Esophagus squamous epithelium (tissue), 5 donors: Measurements from ENCODE around the gene GET4. TPM values are rescaled to one million over a fixed set of nuclear protein-coding genes. Genes with fewer than 3 reads are reported as not detected.

Experiments
- DNase-seq: peaks from one replicate; lab custom pipeline; 2025; lab: John Stamatoyannopoulos, UW
- H3K27ac ChIP-seq, 4 donors: fragments of 200-600 bp; sonication (generic); one replicate each; pipeline ENCODE4 v1.5.1; 2016 to 2019; ENCODE audit warnings: mild to moderate bottlenecking in 1 of 4
- H3K27me3 ChIP-seq, 4 donors: fragments of 200-600 bp; sonication (generic); 1 replicate in 3 of 4; 2 replicates in 1 of 4; pipeline versions ENCODE4 v1.5.1 to v1.6.0; 2017 to 2021; ENCODE audit warnings: antibody characterized with exemption in 1 of 4
- H3K36me3 ChIP-seq, 3 donors: fragments of 200-600 bp; sonication (generic); one replicate each; pipeline ENCODE4 v1.5.1; 2016 to 2019
- H3K4me1 ChIP-seq, 3 donors: fragments of 200-600 bp; sonication (generic); one replicate each; pipeline ENCODE4 v1.5.1; 2017 to 2019
- H3K4me3 ChIP-seq, 4 donors: fragments of 200-600 bp; sonication (generic); 1 replicate in 3 of 4; 2 replicates in 1 of 4; pipeline ENCODE4 v1.5.1; 2016 to 2019; ENCODE audit warnings: mild to moderate bottlenecking in 2 of 4, moderate library complexity in 1 of 4
- H3K9me3 ChIP-seq, 3 donors: fragments of 200-600 bp; sonication (generic); one replicate each; pipeline ENCODE4 v1.5.1; 2016 to 2019
- POLR2A ChIP-seq, 4 donors: fragments of 450-650 bp; IDR thresholded peaks; one replicate each; pipeline ENCODE4 v1.6.1; 2017; ENCODE audit warnings: antibody characterized with exemption in 4 of 4, mild to moderate bottlenecking in 4 of 4, moderate library complexity in 3 of 4
- WGBS, 2 donors: methylation state at CpG; one replicate each; pipeline ENCODE4 v1.1.5; 2018; 5-methylcytosine and 5-hydroxymethylcytosine counted together
- intact Hi-C: fragments of 100-400 bp; cut with DNase I; formaldehyde crosslinking; loops from one replicate; pipeline ENCODE4 v1.15.0; 2022
- total RNA-seq, 4 donors: library from RNA; depleted of rRNA; stranded (reverse); fragments of >200 nt; gene quantifications; one replicate each; pipeline ENCODE4 v1.1.0, GENCODE V29; 2016
- TF ChIP-seq, protein P1 (sequence below), 6 experiments: fragments of 450-650 bp in 4 of 6; fragments of 200-600 bp in 2 of 6; sonication (generic) in 2 of 6; IDR thresholded peaks; one replicate each; pipeline ENCODE4 v1.5.1; 2016 to 2019; ENCODE audit warnings: antibody characterized with exemption in 6 of 6, mild to moderate bottlenecking in 4 of 6, moderate library complexity in 4 of 6
- donor health status: DM: yes; HTN: yes; CAD: no.

GET4 gene, protein sequence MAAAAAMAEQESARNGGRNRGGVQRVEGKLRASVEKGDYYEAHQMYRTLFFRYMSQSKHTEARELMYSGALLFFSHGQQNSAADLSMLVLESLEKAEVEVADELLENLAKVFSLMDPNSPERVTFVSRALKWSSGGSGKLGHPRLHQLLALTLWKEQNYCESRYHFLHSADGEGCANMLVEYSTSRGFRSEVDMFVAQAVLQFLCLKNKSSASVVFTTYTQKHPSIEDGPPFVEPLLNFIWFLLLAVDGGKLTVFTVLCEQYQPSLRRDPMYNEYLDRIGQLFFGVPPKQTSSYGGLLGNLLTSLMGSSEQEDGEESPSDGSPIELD
- total RNA-seq, result 10 to 100 TPM; 22.3 to 29.6 (median 27.8) TPM

DNA sequence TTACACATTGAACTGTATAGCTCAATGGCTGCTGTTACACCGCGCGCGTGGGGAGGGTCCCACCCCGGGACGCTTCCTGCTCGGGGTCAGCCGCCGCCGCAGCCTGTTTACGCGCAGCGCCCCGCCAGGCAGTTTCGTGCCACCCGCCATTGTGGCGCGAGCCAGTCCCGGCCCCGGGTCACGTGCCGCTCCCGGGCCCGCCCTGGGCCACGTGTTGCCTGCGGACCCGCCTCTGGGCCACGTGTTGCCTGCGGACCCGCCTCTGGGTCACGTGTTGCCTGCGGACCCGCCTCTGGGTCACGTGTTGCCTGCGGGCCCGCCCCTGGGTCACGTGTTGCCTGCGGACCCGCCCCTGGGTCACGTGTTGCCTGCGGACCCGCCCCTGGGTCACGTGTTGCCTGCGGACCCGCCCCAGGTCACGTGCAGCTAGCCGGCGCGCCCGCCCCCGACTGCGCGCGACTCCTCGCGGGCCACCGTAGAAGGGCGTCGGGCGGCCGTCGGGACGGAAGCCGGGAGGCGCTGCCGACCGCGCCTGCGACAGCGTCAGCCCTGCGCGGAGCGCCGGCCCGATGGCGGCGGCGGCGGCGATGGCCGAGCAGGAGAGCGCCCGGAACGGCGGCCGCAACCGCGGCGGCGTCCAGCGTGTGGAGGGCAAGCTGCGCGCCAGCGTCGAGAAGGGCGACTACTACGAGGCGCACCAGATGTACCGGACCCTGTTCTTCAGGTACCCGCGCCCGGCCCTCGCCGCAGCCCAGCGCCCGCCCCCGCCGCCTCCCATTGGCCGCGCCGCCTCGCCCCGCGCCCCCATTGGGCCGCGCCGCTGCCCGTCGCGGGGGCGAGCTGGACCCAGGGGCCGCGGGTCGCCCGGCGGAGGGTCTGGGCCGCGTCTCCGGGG lies at the start of gene GET4:
GET4 (plus strand) TSS at position 478 of the 895 bp plus-strand sequence; CDS start at position 570, 92 bp downstream.
- H3K4me3 ChIP-seq, result peak within 1 kb of the TSS; percentile 82 to 97 (median 90)
- peak within 1 kb of the TSS; percentile 93 to 97 (median 95) for H3K27ac ChIP-seq
- peaks cover 23 to 72% (median 31%) of the 10 kb centered on the region in 3 donors for H3K4me1 ChIP-seq
- peak in 3 of 4 donors; percentile 80 to 85 (median 81) for TF ChIP-seq POLR2A (IDR thresholded peaks at IDR 0.05)
- TF ChIP-seq, protein P1, sequence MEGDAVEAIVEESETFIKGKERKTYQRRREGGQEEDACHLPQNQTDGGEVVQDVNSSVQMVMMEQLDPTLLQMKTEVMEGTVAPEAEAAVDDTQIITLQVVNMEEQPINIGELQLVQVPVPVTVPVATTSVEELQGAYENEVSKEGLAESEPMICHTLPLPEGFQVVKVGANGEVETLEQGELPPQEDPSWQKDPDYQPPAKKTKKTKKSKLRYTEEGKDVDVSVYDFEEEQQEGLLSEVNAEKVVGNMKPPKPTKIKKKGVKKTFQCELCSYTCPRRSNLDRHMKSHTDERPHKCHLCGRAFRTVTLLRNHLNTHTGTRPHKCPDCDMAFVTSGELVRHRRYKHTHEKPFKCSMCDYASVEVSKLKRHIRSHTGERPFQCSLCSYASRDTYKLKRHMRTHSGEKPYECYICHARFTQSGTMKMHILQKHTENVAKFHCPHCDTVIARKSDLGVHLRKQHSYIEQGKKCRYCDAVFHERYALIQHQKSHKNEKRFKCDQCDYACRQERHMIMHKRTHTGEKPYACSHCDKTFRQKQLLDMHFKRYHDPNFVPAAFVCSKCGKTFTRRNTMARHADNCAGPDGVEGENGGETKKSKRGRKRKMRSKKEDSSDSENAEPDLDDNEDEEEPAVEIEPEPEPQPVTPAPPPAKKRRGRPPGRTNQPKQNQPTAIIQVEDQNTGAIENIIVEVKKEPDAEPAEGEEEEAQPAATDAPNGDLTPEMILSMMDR (IDR thresholded peaks at IDR 0.05), result peak in 5 of 6 experiments; percentile 13 to 39 (median 22)
- H3K27me3 ChIP-seq, result no peaks in the 10 kb centered on the region
- 0 to 6% methylated on average over 3 to 25 of the region's 129 CpGs for WGBS, 2 donors
- intact Hi-C loops, result no loop called here
- peak; percentile 96 for DNase-seq
- no peaks in the 10 kb centered on the region for H3K9me3 ChIP-seq
- peaks cover 5 to 36% (median 8%) of the 10 kb centered on the region in 3 donors for H3K36me3 ChIP-seq

DNA sequence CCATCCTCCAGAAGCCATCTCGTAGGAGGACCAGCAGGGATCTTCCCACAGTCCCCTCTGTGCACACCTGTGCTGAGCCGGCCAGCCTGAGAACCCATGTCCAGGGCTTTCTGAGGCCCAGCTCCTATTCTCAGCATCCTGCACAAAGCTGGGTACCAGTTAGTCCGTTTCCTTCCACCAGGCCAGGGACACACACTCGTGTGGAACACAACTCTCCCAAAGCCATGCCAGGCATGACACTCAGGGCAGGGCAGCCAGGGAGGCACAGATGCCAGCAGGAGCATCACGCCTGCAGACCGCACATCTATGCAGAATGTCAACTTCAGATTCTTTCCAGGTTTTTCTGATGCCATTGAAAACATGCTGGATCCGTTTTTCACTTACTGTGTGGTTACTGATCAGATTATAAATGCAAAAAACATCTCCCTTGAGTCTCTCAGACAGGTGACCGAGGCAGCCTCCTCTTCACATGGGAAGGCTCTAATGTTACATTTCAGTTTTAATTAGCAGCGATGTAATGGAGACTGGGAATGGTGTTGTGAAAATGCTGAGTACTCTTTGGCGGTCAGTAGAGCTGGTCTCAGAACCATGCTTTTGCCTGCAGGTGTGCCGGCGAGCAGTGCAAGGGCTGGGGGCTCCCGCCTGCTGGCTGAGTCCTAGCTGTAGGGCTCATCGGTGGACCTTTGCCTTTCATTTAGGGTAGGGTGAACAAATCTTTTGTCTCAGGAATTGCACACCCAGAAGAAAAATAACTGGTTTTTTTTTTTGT lies 47.4 kb upstream of the GET4 start:
- DNase-seq, result no peak
- H3K9me3 ChIP-seq, result no peaks in the 10 kb centered on the region
- H3K36me3 ChIP-seq, result peaks cover 0 to 32% (median 0%) of the 10 kb centered on the region in 3 donors
- no peak for TF ChIP-seq POLR2A (IDR thresholded peaks at IDR 0.05)
- no peak overlapping the region for H3K4me3 ChIP-seq
- intact Hi-C loops, result no loop called here
- H3K4me1 ChIP-seq, result peaks cover 30 to 89% (median 61%) of the 10 kb centered on the region in 3 donors
- H3K27me3 ChIP-seq, result no peaks in the 10 kb centered on the region
- WGBS, 2 donors, result 87 to 94% methylated on average over 10 to 11 of the region's 14 CpGs
- peak overlapping the region in 3 of 4 donors; percentile 2 to 96 (median 9) for H3K27ac ChIP-seq

DNA sequence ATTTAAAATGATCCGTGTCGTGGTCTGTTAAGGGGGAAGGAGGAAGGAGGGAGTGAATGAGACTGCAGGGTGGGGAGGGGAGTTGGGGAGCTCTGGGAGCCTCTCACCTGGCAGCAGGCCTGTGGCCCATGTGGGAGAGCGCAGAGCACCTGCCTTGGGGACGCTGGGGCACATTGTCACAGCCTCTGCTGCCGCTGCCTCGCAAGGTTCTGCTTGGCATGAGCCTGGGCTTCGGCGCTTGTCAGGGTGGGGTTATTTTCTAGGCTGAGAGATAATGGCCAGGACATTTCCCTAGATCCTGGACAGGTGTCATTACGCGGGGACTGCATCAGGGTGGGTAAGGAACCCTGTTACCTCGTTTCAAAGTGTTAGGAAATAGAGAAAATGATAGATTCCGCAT lies 46.3 kb upstream of the GET4 start:
- DNase-seq, result no peak
- intact Hi-C loops, result no loop called here
- no peak for TF ChIP-seq POLR2A (IDR thresholded peaks at IDR 0.05)
- TF ChIP-seq, protein P1 (IDR thresholded peaks at IDR 0.05), result no peak
- peak overlapping the region; percentile 82 to 96 (median 92) for H3K27ac ChIP-seq
- WGBS, 2 donors, result 49 to 73% methylated on average over 8 to 11 of the region's 12 CpGs
- no peak overlapping the region for H3K4me3 ChIP-seq
- peaks cover 0 to 38% (median 0%) of the 10 kb centered on the region in 3 donors for H3K36me3 ChIP-seq
- H3K27me3 ChIP-seq, result no peaks in the 10 kb centered on the region
- no peaks in the 10 kb centered on the region for H3K9me3 ChIP-seq
- H3K4me1 ChIP-seq, result peaks cover 26 to 89% (median 61%) of the 10 kb centered on the region in 3 donors

DNA sequence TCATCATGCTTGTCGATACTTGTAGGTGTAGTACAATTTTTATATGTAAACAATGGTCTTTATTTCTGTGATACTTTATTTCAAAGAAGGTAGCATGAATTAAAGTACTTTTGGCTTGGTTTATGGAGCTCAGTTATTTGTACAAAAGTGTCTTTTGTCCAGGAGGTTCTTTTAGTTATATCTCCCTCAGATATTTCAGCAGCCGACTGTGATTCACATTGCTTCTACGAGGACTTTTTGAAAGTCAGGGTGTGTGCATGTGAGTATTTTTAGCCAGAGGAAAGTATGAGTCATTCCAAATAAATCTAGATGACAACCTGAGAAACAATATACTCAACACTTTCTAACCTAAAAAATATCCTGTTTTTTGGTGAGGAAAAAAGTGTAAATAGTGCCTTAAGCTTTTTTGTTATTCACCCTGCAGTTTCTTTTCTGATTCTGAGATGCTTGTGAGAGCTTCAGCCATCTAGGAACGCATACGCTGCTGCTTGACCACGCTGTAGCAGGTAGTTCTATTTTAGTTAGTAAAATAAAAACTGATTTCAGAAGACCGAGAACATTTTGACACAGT lies 44.7 kb upstream of the GET4 start:
- Histone ChIP-seq H3K9me3 (no peaks in the 10 kb centered on the region), H3K36me3 (peaks cover 0 to 27% (median 0%) of the 10 kb centered on the region in 3 donors), H3K4me3 (peak overlapping the region in 3 of 4 donors; percentile 6 to 47 (median 22)), H3K27ac (peak overlapping the region; percentile 82 to 96 (median 92)), H3K4me1 (peaks cover 37 to 89% (median 62%) of the 10 kb centered on the region in 3 donors), H3K27me3 (no peaks in the 10 kb centered on the region)
- TF ChIP-seq POLR2A (IDR thresholded peaks at IDR 0.05), result peak in 1 of 4 donors; percentile 32
- TF ChIP-seq, protein P1 (IDR thresholded peaks at IDR 0.05), result no peak
- WGBS, 2 donors, result 9 to 10% methylated on average over 7 of the region's 7 CpGs
- intact Hi-C loops, result no loop called here
- DNase-seq, result no peak
